K562 (cell line): ENCODE measurements around the gene FRMPD4. TPM values are rescaled to one million over a fixed set of nuclear protein-coding genes. Genes with fewer than 3 reads are reported as not detected.

Experiments used
- ATAC-seq: fragments of 200-7000 bp; cut with Tn5 transposase; 3 replicates; pipeline ENCODE4 v1.9.1; 2020; ENCODE audit warnings: moderate library complexity
- BruUV-seq: library from RNA; stranded (reverse); fragments of 400-500 nt; replicated peaks from 2 replicates; lab custom pipeline; 2021; lab: Mats Ljungman, UMichigan
- CTCF ChIA-PET: fragments of 300-600 bp; formaldehyde crosslinking; extraction: SDS; loops from one replicate; lab custom pipeline; 2021; ENCODE audit warnings: low intra/inter-chr PET ratio; lab: Yijun Ruan, JAX
- POLR2A ChIA-PET: fragments of 300-600, 350-650 bp; sonication (Branson Sonifier 250); formaldehyde crosslinking; extraction: SDS; loops from one replicate; lab custom pipeline; 2021; ENCODE audit warnings: antibody characterized with exemption, inconsistent platforms; lab: Yijun Ruan, JAX
- DNase-seq, 4 experiments: peaks; one replicate each; pipeline versions ENCODE4 v3.0.0 to v3.0.0-alpha.2; 2011 to 2018; ENCODE audit warnings: low spot score in 3 of 4, mixed read lengths in 3 of 4; ENCODE audit errors: extremely low read depth in 1 of 4
- FAIRE-seq: peaks from 2 replicates; lab custom pipeline; 2011; peaks lifted over from hg19 to GRCh38; lab: Jason Lieb, UNC
- H2AFZ ChIP-seq: 2 replicates; pipeline ENCODE4 v1.6.0; 2011; ENCODE audit warnings: low read depth, low read length, control low read depth, inconsistent platforms
- H3K27ac ChIP-seq: fragments of 200-600 bp; 3 replicates; pipeline ENCODE4 v1.8.0; 2011; ENCODE audit warnings: low read depth, mild to moderate bottlenecking, control low read depth, inconsistent platforms, low read length, moderate library complexity, mixed read lengths; ENCODE audit errors: extremely low read depth
- H3K27me3 ChIP-seq, 2 experiments: fragments of 300-600 bp in 1 of 2; 2 replicates in 1 of 2; 3 replicates in 1 of 2; pipeline versions ENCODE4 v1.6.0 to v1.8.0; 2011; ENCODE audit warnings: inconsistent platforms in 2 of 2, low read length in 2 of 2, mild to moderate bottlenecking in 1 of 2, mixed read lengths in 1 of 2, moderate library complexity in 1 of 2; ENCODE audit not compliant: control insufficient read depth in 2 of 2, insufficient read depth in 2 of 2
- H3K36me3 ChIP-seq: fragments of 300-600 bp; 3 replicates; pipeline ENCODE4 v1.8.0; 2011; ENCODE audit warnings: mild to moderate bottlenecking, low read length, inconsistent platforms; ENCODE audit not compliant: control insufficient read depth, insufficient read depth
- H3K4me1 ChIP-seq, 2 experiments: fragments of 200-600 bp in 1 of 2; replicated peaks in 1 of 2; 2 replicates in 1 of 2; 3 replicates in 1 of 2; pipeline versions ENCODE4 v1.5.1 to v1.8.0; 2011; ENCODE audit warnings: inconsistent platforms in 2 of 2, low read length in 2 of 2, mild to moderate bottlenecking in 1 of 2, mixed read lengths in 1 of 2, moderate library complexity in 1 of 2; ENCODE audit not compliant: control insufficient read depth in 2 of 2, insufficient read depth in 2 of 2
- H3K4me2 ChIP-seq: 2 replicates; pipeline ENCODE4 v1.6.1; 2011; ENCODE audit warnings: low read length, control low read depth, inconsistent platforms, mixed read lengths; ENCODE audit not compliant: insufficient read depth
- H3K4me3 ChIP-seq: fragments of 200-600 bp; sonication (generic), shearing (Covaris generic); 2 replicates; pipeline ENCODE4 v1.5.1; 2016; ENCODE audit warnings: control low read depth, inconsistent platforms
- H3K79me2 ChIP-seq: fragments of 200-600 bp; 3 replicates; pipeline ENCODE4 v1.8.0; 2011; ENCODE audit warnings: low read length, inconsistent platforms; ENCODE audit not compliant: control insufficient read depth, insufficient read depth
- H3K9ac ChIP-seq, 2 experiments: 2 replicates each; pipeline versions ENCODE4 v1.6.0 to v1.6.1; 2011; ENCODE audit warnings: low read depth in 2 of 2, low read length in 2 of 2, control low read depth in 1 of 2, inconsistent platforms in 1 of 2, mild to moderate bottlenecking in 1 of 2, mixed read lengths in 1 of 2; ENCODE audit not compliant: insufficient read depth in 1 of 2
- H3K9me1 ChIP-seq: one replicate; pipeline ENCODE4 v1.6.0; 2011; ENCODE audit warnings: inconsistent platforms, mild to moderate bottlenecking, low read length, moderate library complexity; ENCODE audit not compliant: control insufficient read depth, insufficient read depth
- H3K9me3 ChIP-seq: replicated peaks from 2 replicates; pipeline ENCODE4 v1.5.1; 2011; ENCODE audit warnings: low read depth, low read length, inconsistent platforms; ENCODE audit not compliant: control insufficient read depth, insufficient read depth
- H4K20me1 ChIP-seq: replicated peaks from 2 replicates; pipeline ENCODE4 v1.6.1; 2011; ENCODE audit warnings: low read length, inconsistent platforms, mixed read lengths; ENCODE audit not compliant: control insufficient read depth, insufficient read depth
- CCNT2 ChIP-seq: IDR thresholded peaks from 2 replicates; pipeline ENCODE4 v1.6.1; 2011; ENCODE audit warnings: borderline replicate concordance, low read depth, mild to moderate bottlenecking, moderate library complexity, mixed read lengths, low read length; ENCODE audit not compliant: insufficient read length; ENCODE audit errors: extremely low read depth
- CHD1 ChIP-seq: fragments of 200-600 bp; sonication (generic); IDR thresholded peaks from one replicate; pipeline ENCODE4 v1.6.1; 2012; ENCODE audit warnings: mild to moderate bottlenecking, moderate library complexity, low read length, inconsistent platforms
- ELF1 ChIP-seq: fragments of 200-800 bp; sonication (Bioruptor generic); IDR thresholded peaks from 2 replicates; pipeline ENCODE4 v1.6.1; 2016; ENCODE audit warnings: missing genetic modification characterization, missing compliant biosample characterization
- GABPB2 ChIP-seq: fragments of 250-450 bp; sonication (Bioruptor Pico); conservative IDR thresholded peaks from 2 replicates; pipeline ENCODE4 v1.5.1; 2021; ENCODE audit warnings: mild to moderate bottlenecking
- HDGF ChIP-seq: fragments of 450-650 bp; IDR thresholded peaks from 2 replicates; pipeline ENCODE4 v1.6.1; 2016
- HLTF ChIP-seq: fragments of 450-650 bp; IDR thresholded peaks from 2 replicates; pipeline ENCODE4 v1.6.1; 2016
- ILF3 ChIP-seq: fragments of 450-650 bp; IDR thresholded peaks from 2 replicates; pipeline ENCODE4 v1.6.1; 2018; ENCODE audit warnings: antibody characterized with exemption, mild to moderate bottlenecking, moderate library complexity, borderline replicate concordance
- KAT7 ChIP-seq: sonication (generic); formaldehyde crosslinking; IDR thresholded peaks from 2 replicates; pipeline ENCODE4 v1.8.0; 2022; ENCODE audit warnings: missing genetic modification reagents, mild to moderate bottlenecking, borderline replicate concordance
- KDM4B ChIP-seq, 2 experiments: fragments of 450-650 bp in 1 of 2; sonication (generic) in 1 of 2; IDR thresholded peaks; 2 replicates each; pipeline ENCODE4 v1.6.1; 2016 to 2017; ENCODE audit warnings: borderline replicate concordance in 2 of 2, antibody characterized with exemption in 1 of 2, low read depth in 1 of 2, mild to moderate bottlenecking in 1 of 2
- KHSRP ChIP-seq: fragments of 450-650 bp; IDR thresholded peaks from 2 replicates; pipeline ENCODE4 v1.6.1; 2017
- MAFF ChIP-seq: IDR thresholded peaks from 2 replicates; pipeline ENCODE4 v1.6.1; 2012; ENCODE audit warnings: low read length, improper control_type of control experiment
- MTA1 ChIP-seq: fragments of 450-650 bp; IDR thresholded peaks from 2 replicates; pipeline ENCODE4 v1.6.1; 2017; ENCODE audit warnings: borderline replicate concordance
- POLR2H ChIP-seq: IDR thresholded peaks from 2 replicates; pipeline ENCODE4 v1.6.1; 2016; ENCODE audit warnings: missing genetic modification characterization, low read depth, mild to moderate bottlenecking, control low read depth, missing compliant biosample characterization, moderate library complexity
- RBM39 ChIP-seq: fragments of 200-400 bp; formaldehyde crosslinking; optimal IDR thresholded peaks from 2 replicates; pipeline ENCODE3; 2018; ENCODE audit warnings: low read depth, low read length
- TBL1XR1 ChIP-seq, 2 experiments: IDR thresholded peaks; 2 replicates each; pipeline ENCODE4 v1.6.1; 2012; ENCODE audit warnings: improper control_type of control experiment in 2 of 2, low read length in 2 of 2, mild to moderate bottlenecking in 1 of 2
- TRIM24 ChIP-seq, 2 experiments: fragments of 450-650 bp; IDR thresholded peaks; 2 replicates each; pipeline ENCODE4 v1.6.1; 2016
- ZKSCAN8 ChIP-seq: fragments of 200-800 bp; sonication (Bioruptor generic); IDR thresholded peaks from 2 replicates; pipeline ENCODE4 v1.6.1; 2016; ENCODE audit warnings: missing genetic modification characterization, missing compliant biosample characterization
- ZNF134 ChIP-seq: fragments of 250-450 bp; sonication (Bioruptor Pico); conservative IDR thresholded peaks from 2 replicates; pipeline ENCODE4 v1.4.0; 2020
- ZNF274 ChIP-seq: IDR thresholded peaks from 2 replicates; pipeline ENCODE4 v1.6.1; 2011; ENCODE audit warnings: low read depth, mild to moderate bottlenecking, low read length, moderate library complexity, borderline replicate concordance
- ZNF57 ChIP-seq: fragments of 450-650 bp; formaldehyde crosslinking; IDR thresholded peaks from 2 replicates; pipeline ENCODE4 v1.4.0; 2020; ENCODE audit warnings: mild to moderate bottlenecking, moderate library complexity
- WGBS: fragments of 100-300 bp; shearing (Covaris generic); methylation state at CpG from one replicate; pipeline ENCODE4 v1.1.6; 2016; ENCODE audit warnings: low coverage, mixed read lengths; ENCODE audit not compliant: insufficient coverage; ENCODE audit errors: missing lambda C conversion rate; 5-methylcytosine and 5-hydroxymethylcytosine counted together
- in situ Hi-C: fragments of 300-500 bp; cut with MboI; formaldehyde crosslinking; loops from 4 replicates; pipeline ENCODE4 v1.15.0; 2018; ENCODE audit warnings: inconsistent platforms, mixed read lengths
- intact Hi-C: fragments of 100-400 bp; cut with micrococcal nuclease; formaldehyde crosslinking; loops from 2 replicates; pipeline ENCODE4 v1.14.2; 2022
- polyA plus RNA-seq, 8 experiments: library from polyadenylated mRNA; depleted of rRNA in 4 of 8; stranded (reverse) in 5 of 8; unstranded in 3 of 8; fragments of >200 nt; fragmentation: Nextera tagmentation in 2 of 8; fragmentation: Illumina TruSeq in 1 of 8; extraction: Ambion mirVana in 2 of 8; extraction: Trizol in 1 of 8; gene quantifications; 2 replicates each; pipeline versions ENCODE4 v1.2.1 to v1.2.3, GENCODE V29; 2011 to 2014; ENCODE audit warnings: inconsistent platforms in 1 of 8, missing spikeins in 1 of 8
- total RNA-seq, 7 experiments: library from RNA; depleted of rRNA in 6 of 7; stranded (reverse); fragments of >200 nt in 6 of 7; fragmentation: Illumina TruSeq in 2 of 7; extraction: Trizol in 2 of 7; gene quantifications; 2 replicates each; pipeline versions ENCODE4 v1.2.1 to v1.2.3, GENCODE V29; 2011 to 2021; ENCODE audit warnings: low replicate concordance in 1 of 7

Gene FRMPD4
- total and polyA plus RNA-seq, 9 of the 15 experiments (the other 6 are each of a cell fraction or from before 2014, with no cell fraction given): not detected

DNA sequence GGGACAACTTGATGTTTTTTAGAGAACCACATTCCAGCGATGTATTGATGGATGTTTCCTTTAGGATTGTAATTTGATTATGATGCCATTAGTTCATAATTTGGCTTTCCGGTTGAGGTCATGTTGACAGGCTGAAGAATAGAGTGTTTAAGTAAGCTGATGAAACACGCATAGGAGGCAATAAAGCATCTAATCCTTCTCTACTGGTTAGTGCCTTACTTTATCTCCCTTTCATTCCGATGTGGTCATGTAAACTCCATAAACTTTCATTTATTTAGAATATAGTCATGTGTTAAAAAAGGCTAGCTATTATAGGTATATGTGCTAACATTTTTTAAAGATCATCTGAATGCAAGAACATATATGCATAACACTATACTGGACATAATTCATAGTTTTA is 15.0 kb downstream of the FRMPD4 start:
- CTCF ChIA-PET: no interaction called here
- no peaks in the 10 kb centered on the region for H3K79me2 ChIP-seq
- H3K4me1 ChIP-seq: no peaks in the 10 kb centered on the region
- POLR2A ChIA-PET: no interaction called here
- no peaks in the 10 kb centered on the region for H3K9me3 ChIP-seq
- no peaks in the 10 kb centered on the region for H3K27me3 ChIP-seq
- intact Hi-C loops: no loop called here
- no peaks in the 10 kb centered on the region for H3K36me3 ChIP-seq
- WGBS: 4% methylated on average over 3 of the region's 4 CpGs
- in situ Hi-C loops: no loop called here
- H3K4me3 ChIP-seq: no peak overlapping the region
- H3K9ac ChIP-seq: no peak overlapping the region
- TF ChIP-seq HDGF (no peak), HLTF (no peak), MTA1 (no peak)
- TF ChIP-seq, all 486 proteins: peak for 0
- no peaks in the 10 kb centered on the region for H3K9me1 ChIP-seq
- no peak for FAIRE-seq
- no peak overlapping the region for H3K27ac ChIP-seq
- no peak overlapping the region for H3K4me2 ChIP-seq
- no TSS peak for BruUV-seq
- H2AFZ ChIP-seq: no peak overlapping the region
- H4K20me1 ChIP-seq: no peaks in the 10 kb centered on the region
- no peak for DNase-seq
- no peak for ATAC-seq

DNA sequence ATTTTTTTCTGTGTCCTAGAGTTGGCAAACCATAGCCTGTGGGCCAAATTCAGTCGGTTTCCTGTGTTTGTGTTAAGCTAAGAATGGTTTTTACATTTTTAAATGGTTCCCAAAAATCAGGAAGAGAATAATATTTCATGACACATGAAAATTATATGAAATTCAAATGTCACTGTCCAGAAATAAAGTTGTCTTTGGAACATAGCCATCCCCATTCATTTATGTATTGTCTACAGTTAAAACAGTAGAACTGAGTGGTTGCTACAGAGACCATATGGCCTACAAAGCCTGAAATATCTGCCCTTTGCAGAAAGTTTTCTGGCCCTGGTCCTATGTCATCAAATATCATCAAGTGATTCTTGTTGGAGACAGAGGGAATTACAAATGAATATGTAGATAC is 15.5 kb downstream of the FRMPD4 start:
- H3K9ac ChIP-seq: no peak overlapping the region
- no peaks in the 10 kb centered on the region for H3K36me3 ChIP-seq
- ChIA-PET CTCF (no interaction called here), POLR2A (no interaction called here)
- H3K27me3 ChIP-seq: no peaks in the 10 kb centered on the region
- FAIRE-seq (no peak), DNase-seq (no peak), ATAC-seq (no peak)
- H3K79me2 ChIP-seq: no peaks in the 10 kb centered on the region
- no peaks in the 10 kb centered on the region for H3K9me3 ChIP-seq
- H3K4me3 ChIP-seq: no peak overlapping the region
- intact Hi-C loops: no loop called here
- H3K9me1 ChIP-seq: no peaks in the 10 kb centered on the region
- H3K27ac ChIP-seq: no peak overlapping the region
- no peaks in the 10 kb centered on the region for H3K4me1 ChIP-seq
- BruUV-seq: no TSS peak
- H4K20me1 ChIP-seq: no peaks in the 10 kb centered on the region
- 0% methylated on average over 1 of the region's 1 CpG for WGBS
- no peak overlapping the region for H2AFZ ChIP-seq
- no peak overlapping the region for H3K4me2 ChIP-seq
- in situ Hi-C loops: no loop called here
- TF ChIP-seq RBM39 (no peak), TBL1XR1 (IDR thresholded peaks at IDR 0.05; ENCODE audit: low read length in 2 of 2) (no peak), CHD1 (no peak), KAT7 (CRISPR knock-in tag) (no peak), MAFF (no peak), GABPB2 (CRISPR knock-in tag) (no peak), CCNT2 (no peak), ZKSCAN8 (no peak), ZNF57 (CRISPR knock-in tag) (no peak), POLR2H (tag) (no peak), KDM4B (IDR thresholded peaks at IDR 0.05; ENCODE audit: borderline replicate concordance in 2 of 2, low read depth in 1 of 2) (no peak), KHSRP (no peak), ZNF134 (CRISPR knock-in tag) (no peak), ZNF274 (no peak), ILF3 (no peak), ELF1 (no peak), TRIM24 (IDR thresholded peaks at IDR 0.05) (no peak)
